ENCODE data around the gene HBP1.
"Not testable (repeated sequence)": the region's sequence is repeated elsewhere in the genome, so short reads cannot be mapped to it uniquely, and the experiment has no call there.

The HBP1 gene

GRCh38 chr7:107168233-107169119 is at the start of gene HBP1:
Gene HBP1 (plus strand): TSS chr7:107169003. CDS start chr7:107179894, 10,891 bp downstream.
- peak; percentile 99 for DNase-seq

- no peak for DNase-seq
Measured at GRCh38 chr7:107119376-107120105, 49.3 kb upstream of the HBP1 start.

- DNase-seq, result no peak
Measured at GRCh38 chr7:107122486-107122911, 46.3 kb upstream of the HBP1 start.

GRCh38 chr7:107123392-107123791 is 45.4 kb upstream of the HBP1 start:
- DNase-seq, result no peak

GRCh38 chr7:107125475-107125874 is 43.3 kb upstream of the HBP1 start:
- DNase-seq, result peak; percentile 100

GRCh38 chr7:107128217-107128616 is 40.6 kb upstream of the HBP1 start:
- DNase-seq, result no peak

- DNase-seq, result no peak
Measured at GRCh38 chr7:107128748-107129147, 40.1 kb upstream of the HBP1 start.

- DNase-seq, result no peak
Measured at GRCh38 chr7:107130487-107131220, 38.1 kb upstream of the HBP1 start.

GRCh38 chr7:107133396-107133795 is 35.4 kb upstream of the HBP1 start:
- no peak for DNase-seq

- DNase-seq, result no peak
Measured at GRCh38 chr7:107138696-107139420, 29.9 kb upstream of the HBP1 start.

- not testable (repeated sequence) for DNase-seq
Measured at GRCh38 chr7:107143875-107144274, 24.9 kb upstream of the HBP1 start.

- DNase-seq, result no peak
Measured at GRCh38 chr7:107145067-107145838, 23.6 kb upstream of the HBP1 start.

GRCh38 chr7:107147464-107148393 is 21.1 kb upstream of the HBP1 start:
- DNase-seq, result no peak

GRCh38 chr7:107148721-107149120 is 20.1 kb upstream of the HBP1 start:
- DNase-seq, result no peak

GRCh38 chr7:107149863-107150262 is 18.9 kb upstream of the HBP1 start:
- DNase-seq, result no peak

GRCh38 chr7:107150375-107151073 is 18.3 kb upstream of the HBP1 start:
- DNase-seq, result peak; percentile 13

GRCh38 chr7:107151538-107151937 is 17.3 kb upstream of the HBP1 start:
- no peak for DNase-seq

- DNase-seq, result no peak
Measured at GRCh38 chr7:107152011-107152410, 16.8 kb upstream of the HBP1 start.

- no peak for DNase-seq
Measured at GRCh38 chr7:107154826-107155225, 14.0 kb upstream of the HBP1 start.

GRCh38 chr7:107155726-107156125 is 13.1 kb upstream of the HBP1 start:
- not testable (repeated sequence) for DNase-seq

Measured in NCI-H187 treated with DMSO at 0.1 percent for 48 hours (cell line).